Measurements from ENCODE around the gene PIN4. TPM values are rescaled to one million over a fixed set of nuclear protein-coding genes. Genes with fewer than 3 reads are reported as not detected.

PIN4 gene
- total RNA-seq, 1 donor from 2014 or later, result 7.9 TPM

- H3K4me2 ChIP-seq (ENCODE audit: low read length), result no peak overlapping the region
- H3K9me3 ChIP-seq (ENCODE audit: insufficient read depth, low read depth, low read length), result no peaks in the 10 kb centered on the region
- Mint-ChIP-seq H3K36me3 (ENCODE audit: low read depth, unreplicated experiment) (no peaks in the 10 kb centered on the region), H3K4me1 (ENCODE audit: low read depth, unreplicated experiment) (no peaks in the 10 kb centered on the region), H3K27ac (ENCODE audit: unreplicated experiment) (no peak overlapping the region), H3K27me3 (ENCODE audit: low read depth, unreplicated experiment) (no peaks in the 10 kb centered on the region), H3K9me3 (ENCODE audit: unreplicated experiment) (no peaks in the 10 kb centered on the region), H3K4me3 (ENCODE audit: unreplicated experiment) (no peak overlapping the region)
- peaks cover 11% of the 10 kb centered on the region for H3K4me1 ChIP-seq (ENCODE audit: insufficient read depth, low read length)
- H3K36me3 ChIP-seq (ENCODE audit: insufficient read depth, low read length), result no peaks in the 10 kb centered on the region
- H3K79me2 ChIP-seq (ENCODE audit: insufficient read depth, low read length), result peaks cover 11% of the 10 kb centered on the region
- H3K9ac ChIP-seq (ENCODE audit: low read length), result no peak overlapping the region
- TF ChIP-seq EZH2 (IDR thresholded peaks at IDR 0.05; ENCODE audit: insufficient read depth, low read length), result no peak
- TF ChIP-seq, protein P1, sequence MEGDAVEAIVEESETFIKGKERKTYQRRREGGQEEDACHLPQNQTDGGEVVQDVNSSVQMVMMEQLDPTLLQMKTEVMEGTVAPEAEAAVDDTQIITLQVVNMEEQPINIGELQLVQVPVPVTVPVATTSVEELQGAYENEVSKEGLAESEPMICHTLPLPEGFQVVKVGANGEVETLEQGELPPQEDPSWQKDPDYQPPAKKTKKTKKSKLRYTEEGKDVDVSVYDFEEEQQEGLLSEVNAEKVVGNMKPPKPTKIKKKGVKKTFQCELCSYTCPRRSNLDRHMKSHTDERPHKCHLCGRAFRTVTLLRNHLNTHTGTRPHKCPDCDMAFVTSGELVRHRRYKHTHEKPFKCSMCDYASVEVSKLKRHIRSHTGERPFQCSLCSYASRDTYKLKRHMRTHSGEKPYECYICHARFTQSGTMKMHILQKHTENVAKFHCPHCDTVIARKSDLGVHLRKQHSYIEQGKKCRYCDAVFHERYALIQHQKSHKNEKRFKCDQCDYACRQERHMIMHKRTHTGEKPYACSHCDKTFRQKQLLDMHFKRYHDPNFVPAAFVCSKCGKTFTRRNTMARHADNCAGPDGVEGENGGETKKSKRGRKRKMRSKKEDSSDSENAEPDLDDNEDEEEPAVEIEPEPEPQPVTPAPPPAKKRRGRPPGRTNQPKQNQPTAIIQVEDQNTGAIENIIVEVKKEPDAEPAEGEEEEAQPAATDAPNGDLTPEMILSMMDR (IDR thresholded peaks at IDR 0.05; ENCODE audit: insufficient read depth, low read depth, low read length), result no peak
- no peak overlapping the region for H3K27ac ChIP-seq (ENCODE audit: low read depth, low read length)
- H3K27me3 ChIP-seq (ENCODE audit: insufficient read depth, low read length), result no peaks in the 10 kb centered on the region
- no peak overlapping the region for H2AFZ ChIP-seq (ENCODE audit: low read depth, low read length)
- no peaks in the 10 kb centered on the region for H4K20me1 ChIP-seq (ENCODE audit: insufficient read depth, low read length)
- FAIRE-seq (peak; percentile 62), DNase-seq (ENCODE audit: low read depth) (no peak)
- H3K4me3 ChIP-seq (ENCODE audit: insufficient read depth, low read depth, low read length), result no peak overlapping the region
Measured at GRCh38 chrX:72240976-72241375, 59.4 kb downstream of the PIN4 start.

DNA sequence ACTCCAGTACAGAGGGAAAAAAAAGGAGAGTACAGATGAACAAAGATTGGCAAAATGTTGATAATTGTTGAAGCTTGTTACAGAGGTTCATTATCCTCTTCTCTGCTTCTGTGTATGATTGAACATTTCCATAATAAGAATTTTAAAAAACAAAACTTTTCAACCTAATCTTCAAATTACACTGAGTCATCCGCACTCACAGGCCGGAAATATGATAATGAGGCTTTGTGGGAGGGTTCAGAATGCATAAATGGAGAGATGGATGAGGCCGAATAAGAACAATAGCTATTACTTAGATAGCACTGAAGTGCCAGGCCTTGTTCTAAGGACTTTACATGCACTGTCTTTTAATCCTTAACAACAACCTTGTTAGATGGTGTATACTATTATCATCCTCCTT is 61.9 kb downstream of the PIN4 start:
- H3K27me3 Mint-ChIP-seq (ENCODE audit: low read depth, unreplicated experiment), result no peaks in the 10 kb centered on the region
- Histone ChIP-seq H3K27ac (ENCODE audit: low read depth, low read length) (peak overlapping the region; percentile 19), H3K4me1 (ENCODE audit: insufficient read depth, low read length) (peaks cover 8% of the 10 kb centered on the region), H3K4me3 (ENCODE audit: insufficient read depth, low read depth, low read length) (no peak overlapping the region), H3K4me2 (ENCODE audit: low read length) (peak overlapping the region; percentile 50), H3K9ac (ENCODE audit: low read length) (no peak overlapping the region), H3K79me2 (ENCODE audit: insufficient read depth, low read length) (peaks cover 2% of the 10 kb centered on the region), H3K36me3 (ENCODE audit: insufficient read depth, low read length) (no peaks in the 10 kb centered on the region), H3K27me3 (ENCODE audit: insufficient read depth, low read length) (no peaks in the 10 kb centered on the region), H4K20me1 (ENCODE audit: insufficient read depth, low read length) (no peaks in the 10 kb centered on the region), H2AFZ (ENCODE audit: low read depth, low read length) (no peak overlapping the region), H3K9me3 (ENCODE audit: insufficient read depth, low read depth, low read length) (no peaks in the 10 kb centered on the region)
- H3K27ac Mint-ChIP-seq (ENCODE audit: unreplicated experiment), result no peak overlapping the region
- TF ChIP-seq, protein P1 (IDR thresholded peaks at IDR 0.05; ENCODE audit: insufficient read depth, low read depth, low read length), result no peak
- TF ChIP-seq EZH2 (IDR thresholded peaks at IDR 0.05; ENCODE audit: insufficient read depth, low read length), result no peak
- DNase-seq (ENCODE audit: low read depth) (peak; percentile 60), FAIRE-seq (peak; percentile 45)
- no peaks in the 10 kb centered on the region for H3K36me3 Mint-ChIP-seq (ENCODE audit: low read depth, unreplicated experiment)
- no peaks in the 10 kb centered on the region for H3K9me3 Mint-ChIP-seq (ENCODE audit: unreplicated experiment)
- no peaks in the 10 kb centered on the region for H3K4me1 Mint-ChIP-seq (ENCODE audit: low read depth, unreplicated experiment)
- H3K4me3 Mint-ChIP-seq (ENCODE audit: unreplicated experiment), result no peak overlapping the region

- no peaks in the 10 kb centered on the region for H3K4me1 Mint-ChIP-seq (ENCODE audit: low read depth, unreplicated experiment)
- H3K4me1 ChIP-seq (ENCODE audit: insufficient read depth, low read length), result peaks cover 8% of the 10 kb centered on the region
- FAIRE-seq (no peak), DNase-seq (ENCODE audit: low read depth) (no peak)
- H3K27ac ChIP-seq (ENCODE audit: low read depth, low read length), result no peak overlapping the region
- no peak overlapping the region for H3K27ac Mint-ChIP-seq (ENCODE audit: unreplicated experiment)
- no peaks in the 10 kb centered on the region for H3K9me3 Mint-ChIP-seq (ENCODE audit: unreplicated experiment)
- H4K20me1 ChIP-seq (ENCODE audit: insufficient read depth, low read length), result no peaks in the 10 kb centered on the region
- H3K36me3 Mint-ChIP-seq (ENCODE audit: low read depth, unreplicated experiment), result no peaks in the 10 kb centered on the region
- H3K9ac ChIP-seq (ENCODE audit: low read length), result no peak overlapping the region
- H3K9me3 ChIP-seq (ENCODE audit: insufficient read depth, low read depth, low read length), result no peaks in the 10 kb centered on the region
- no peak overlapping the region for H3K4me2 ChIP-seq (ENCODE audit: low read length)
- H3K27me3 ChIP-seq (ENCODE audit: insufficient read depth, low read length), result no peaks in the 10 kb centered on the region
- no peak overlapping the region for H2AFZ ChIP-seq (ENCODE audit: low read depth, low read length)
- no peak overlapping the region for H3K4me3 ChIP-seq (ENCODE audit: insufficient read depth, low read depth, low read length)
- H3K36me3 ChIP-seq (ENCODE audit: insufficient read depth, low read length), result no peaks in the 10 kb centered on the region
- H3K27me3 Mint-ChIP-seq (ENCODE audit: low read depth, unreplicated experiment), result no peaks in the 10 kb centered on the region
- no peak overlapping the region for H3K4me3 Mint-ChIP-seq (ENCODE audit: unreplicated experiment)
- no peak for TF ChIP-seq EZH2 (IDR thresholded peaks at IDR 0.05; ENCODE audit: insufficient read depth, low read length)
- TF ChIP-seq, protein P1 (IDR thresholded peaks at IDR 0.05; ENCODE audit: insufficient read depth, low read depth, low read length), result peak; percentile 58
- H3K79me2 ChIP-seq (ENCODE audit: insufficient read depth, low read length), result no peaks in the 10 kb centered on the region
Measured at GRCh38 chrX:72245461-72246089, 64.0 kb downstream of the PIN4 start.
